Osteoblast (primary cell): ENCODE data around the gene ALKBH8. TPM values are rescaled to one million over a fixed set of nuclear protein-coding genes. Genes with fewer than 3 reads are reported as not detected.

Source experiments
- DNase-seq: peaks from one replicate; pipeline ENCODE4 v3.0.0; 2011; ENCODE audit warnings: low spot score, mixed read lengths; ENCODE audit not compliant: insufficient read length; ENCODE audit errors: missing footprints
- H2AFZ ChIP-seq: 2 replicates; pipeline ENCODE4 v1.6.0; 2011; ENCODE audit warnings: mild to moderate bottlenecking, low read length
- H3K27ac ChIP-seq: 2 replicates; pipeline ENCODE4 v1.5.1; 2011; ENCODE audit warnings: mild to moderate bottlenecking, low read depth, low read length, moderate library complexity
- H3K27me3 ChIP-seq: 2 replicates; pipeline ENCODE4 v1.6.0; 2012; ENCODE audit warnings: mild to moderate bottlenecking, control low read depth, inconsistent platforms, low read length, moderate library complexity; ENCODE audit not compliant: insufficient read depth
- H3K36me3 ChIP-seq: 2 replicates; pipeline ENCODE4 v1.5.1; 2011; ENCODE audit warnings: mild to moderate bottlenecking, low read length, control low read depth, moderate library complexity; ENCODE audit not compliant: insufficient read depth
- H3K4me1 ChIP-seq: 2 replicates; pipeline ENCODE4 v1.5.1; 2011; ENCODE audit warnings: mild to moderate bottlenecking, low read length, control low read depth, moderate library complexity; ENCODE audit not compliant: insufficient read depth
- H3K4me2 ChIP-seq: 2 replicates; pipeline ENCODE4 v1.6.0; 2011; ENCODE audit warnings: mild to moderate bottlenecking, low read length; ENCODE audit not compliant: insufficient read depth
- H3K4me3 ChIP-seq: fragments of 200-600 bp; sonication (generic); 3 replicates; pipeline ENCODE4 v1.5.1; 2012; ENCODE audit warnings: mild to moderate bottlenecking, low read length, inconsistent platforms; ENCODE audit not compliant: insufficient read depth
- H3K79me2 ChIP-seq: 2 replicates; pipeline ENCODE4 v1.6.0; 2012; ENCODE audit warnings: mild to moderate bottlenecking, low read length, control low read depth, inconsistent platforms; ENCODE audit not compliant: insufficient read depth
- H3K9me3 ChIP-seq: 2 replicates; pipeline ENCODE4 v1.5.1; 2011; ENCODE audit warnings: low read depth, low read length, control low read depth
- H4K20me1 ChIP-seq: 2 replicates; pipeline ENCODE4 v1.6.0; 2012; ENCODE audit warnings: mild to moderate bottlenecking, low read length, control low read depth; ENCODE audit not compliant: insufficient read depth
- CTCF ChIP-seq: IDR thresholded peaks from 2 replicates; pipeline ENCODE4 v1.5.1; 2011; ENCODE audit warnings: mild to moderate bottlenecking, low read depth, low read length, moderate library complexity; ENCODE audit errors: extremely low read depth
- total RNA-seq: library from RNA; depleted of rRNA; stranded (reverse); fragments of >200 nt; gene quantifications from 2 replicates; pipeline ENCODE4 v1.2.3, GENCODE V29; 2012

Gene ALKBH8
- total RNA-seq, result 6.2 and 7.7 TPM in 2 replicates

GRCh38 chr11:107565219-107565937 is at the start of gene ALKBH8:
TSS of gene ALKBH8 (minus strand) at chr11:107565735. CDS start at chr11:107560893, 4,842 bp downstream.
- Histone ChIP-seq H3K36me3 (no peaks in the 10 kb centered on the region), H3K27ac (peak within 1 kb of the TSS; percentile 83), H3K4me3 (peak within 1 kb of the TSS; percentile 87), H4K20me1 (no peaks in the 10 kb centered on the region), H3K79me2 (peaks cover 9% of the 10 kb centered on the region), H3K9me3 (no peaks in the 10 kb centered on the region), H3K4me2 (peak within 1 kb of the TSS; percentile 89), H3K4me1 (peaks cover 50% of the 10 kb centered on the region), H2AFZ (peak within 1 kb of the TSS; percentile 99), H3K27me3 (peaks cover 4% of the 10 kb centered on the region)
- peak; percentile 90 for DNase-seq
- no peak for TF ChIP-seq CTCF

- Histone ChIP-seq H3K27me3 (peaks cover 13% of the 10 kb centered on the region), H3K4me1 (no peaks in the 10 kb centered on the region), H3K27ac (no peak overlapping the region), H2AFZ (no peak overlapping the region), H3K4me2 (no peak overlapping the region), H3K4me3 (no peak overlapping the region), H3K79me2 (no peaks in the 10 kb centered on the region), H4K20me1 (no peaks in the 10 kb centered on the region), H3K9me3 (no peaks in the 10 kb centered on the region), H3K36me3 (no peaks in the 10 kb centered on the region)
- TF ChIP-seq CTCF, result no peak
- DNase-seq, result no peak
These were observed 46.9 kb upstream of the ALKBH8 start for GRCh38 chr11:107612445-107612844.

- Histone ChIP-seq H3K27me3 (peaks cover 16% of the 10 kb centered on the region), H3K79me2 (no peaks in the 10 kb centered on the region), H2AFZ (no peak overlapping the region), H3K27ac (no peak overlapping the region), H3K36me3 (no peaks in the 10 kb centered on the region), H3K4me1 (no peaks in the 10 kb centered on the region), H3K9me3 (no peaks in the 10 kb centered on the region), H3K4me2 (no peak overlapping the region), H3K4me3 (no peak overlapping the region), H4K20me1 (no peaks in the 10 kb centered on the region)
- no peak for TF ChIP-seq CTCF
- DNase-seq, result no peak
These were observed 44.1 kb upstream of the ALKBH8 start for GRCh38 chr11:107609400-107610218.

- TF ChIP-seq CTCF, result no peak
- Histone ChIP-seq H3K4me2 (no peak overlapping the region), H3K27ac (no peak overlapping the region), H3K36me3 (no peaks in the 10 kb centered on the region), H3K4me3 (no peak overlapping the region), H3K4me1 (no peaks in the 10 kb centered on the region), H3K9me3 (no peaks in the 10 kb centered on the region), H3K79me2 (no peaks in the 10 kb centered on the region), H3K27me3 (peaks cover 21% of the 10 kb centered on the region), H2AFZ (no peak overlapping the region), H4K20me1 (no peaks in the 10 kb centered on the region)
- no peak for DNase-seq
These were observed 43.3 kb upstream of the ALKBH8 start for GRCh38 chr11:107608809-107609208.
